Tibial nerve (tissue), 4 donors: ENCODE measurements around the gene HBG1.

Source experiments
- CTCF ChIP-seq, 5 experiments: fragments of 200-600 bp in 3 of 5; fragments of 450-650 bp in 2 of 5; sonication (generic) in 3 of 5; IDR thresholded peaks; one replicate each; pipeline ENCODE4 v1.5.1; 2016 to 2019; ENCODE audit warnings: antibody characterized with exemption in 5 of 5, mild to moderate bottlenecking in 3 of 5, moderate library complexity in 2 of 5
- EP300 ChIP-seq, 2 donors: sonication (generic); formaldehyde crosslinking; IDR thresholded peaks; one replicate each; pipeline ENCODE4 v1.6.1; 2017; ENCODE audit warnings: antibody characterized with exemption in 2 of 2, mild to moderate bottlenecking in 1 of 2
- POLR2A ChIP-seq, 2 donors: fragments of 450-650 bp; IDR thresholded peaks; one replicate each; pipeline ENCODE4 v1.6.1; 2017; ENCODE audit warnings: antibody characterized with exemption in 2 of 2, mild to moderate bottlenecking in 2 of 2, moderate library complexity in 2 of 2

GRCh38 chr11:5226732-5227310 is 22.8 kb downstream of the HBG1 start, which contains the start of gene HBB:
- no peak for TF ChIP-seq CTCF (IDR thresholded peaks at IDR 0.05)
- no peak for TF ChIP-seq POLR2A (IDR thresholded peaks at IDR 0.05)
- no peak for TF ChIP-seq EP300 (IDR thresholded peaks at IDR 0.05)
